ENCODE measurements around the gene CXCL12.

GRCh38 chr10:44355630-44356029 is 29.3 kb downstream of the CXCL12 start:
- TF ChIP-seq EZH2 (IDR thresholded peaks at IDR 0.05; ENCODE audit: insufficient read depth, low read length) (no peak), CTCF (IDR thresholded peaks at IDR 0.05; ENCODE audit: insufficient read depth, low read depth, low read length) (no peak)
